GM21576 (cell line): ENCODE data around the gene THSD7A.
A peak's percentile ranks its signal among the peaks of the same experiment; 100 is the strongest.

Experiments
- ATAC-seq: cut with Tn5 transposase; IDR thresholded peaks from one replicate; pipeline ENCODE4 v1.9.1; 2021; ENCODE audit warnings: mild to moderate bottlenecking, moderate library complexity; ENCODE audit not compliant: unreplicated experiment

The THSD7A gene

GRCh38 chr7:11430112-11430511, 401.9 kb downstream of the THSD7A start:
- no peak for ATAC-seq

- ATAC-seq, result no peak
Measured at GRCh38 chr7:11428877-11429581, 403.0 kb downstream of the THSD7A start.

GRCh38 chr7:11427686-11428273, 404.2 kb downstream of the THSD7A start:
- ATAC-seq, result peak; percentile 56

GRCh38 chr7:11424006-11424405, 408.0 kb downstream of the THSD7A start:
- ATAC-seq, result no peak

GRCh38 chr7:11420049-11420448, 411.9 kb downstream of the THSD7A start:
- no peak for ATAC-seq

GRCh38 chr7:11416641-11417458, 415.1 kb downstream of the THSD7A start:
- no peak for ATAC-seq

- ATAC-seq, result no peak
Measured at GRCh38 chr7:11415101-11415500, 416.9 kb downstream of the THSD7A start.

- no peak for ATAC-seq
Measured at GRCh38 chr7:11413901-11414300, 418.1 kb downstream of the THSD7A start.

GRCh38 chr7:11412036-11412435, 420.0 kb downstream of the THSD7A start:
- no peak for ATAC-seq

GRCh38 chr7:11410656-11411644, 421.0 kb downstream of the THSD7A start:
- no peak for ATAC-seq

GRCh38 chr7:11404355-11404754, 427.6 kb downstream of the THSD7A start:
- no peak for ATAC-seq

- no peak for ATAC-seq
Measured at GRCh38 chr7:11403781-11404180, 428.2 kb downstream of the THSD7A start.

GRCh38 chr7:11394438-11394837, 437.6 kb downstream of the THSD7A start:
- ATAC-seq, result no peak

- ATAC-seq, result no peak
Measured at GRCh38 chr7:11379641-11380040, 452.4 kb downstream of the THSD7A start.

- no peak for ATAC-seq
Measured at GRCh38 chr7:11376529-11376928, 455.5 kb downstream of the THSD7A start.

- no peak for ATAC-seq
Measured at GRCh38 chr7:11374629-11375028, 457.4 kb downstream of the THSD7A start.

- ATAC-seq, result no peak
Measured at GRCh38 chr7:11373546-11374142, 458.4 kb downstream of the THSD7A start.

- no peak for ATAC-seq
Measured at GRCh38 chr7:11369696-11370095, 462.3 kb downstream of the THSD7A start.

GRCh38 chr7:11366118-11366517, 465.9 kb downstream of the THSD7A start:
- no peak for ATAC-seq

GRCh38 chr7:11358637-11359036, 473.4 kb downstream of the THSD7A start:
- ATAC-seq, result no peak
